H1 (cell line): ENCODE results near the gene CCBE1. TPM values are rescaled to one million over a fixed set of nuclear protein-coding genes. Genes with fewer than 3 reads are reported as not detected.

Source experiments
- CTCF ChIA-PET: fragments of 300-600 bp; sonication (Branson Sonifier 250); formaldehyde crosslinking; loops from one replicate; lab custom pipeline; 2021; ENCODE audit not compliant: partially characterized antibody; lab: Charles Lee
- POLR2A ChIA-PET: fragments of 300-600 bp; sonication (Branson Sonifier 250); formaldehyde crosslinking; loops from one replicate; lab custom pipeline; 2021; ENCODE audit warnings: inconsistent platforms; ENCODE audit not compliant: partially characterized antibody; lab: Charles Lee
- DNase-seq, 2 experiments: peaks; one replicate each; pipeline versions ENCODE4 v3.0.0 to v3.0.0-alpha.2; 2010 to 2022; ENCODE audit warnings: low spot score in 2 of 2, low read depth in 1 of 2, mixed read lengths in 1 of 2
- FAIRE-seq: peaks from 2 replicates; lab custom pipeline; 2011; peaks lifted over from hg19 to GRCh38; lab: Jason Lieb, UNC
- H2AFZ ChIP-seq: 2 replicates; pipeline ENCODE4 v1.8.1; 2012; ENCODE audit warnings: low read length, inconsistent platforms
- H2AK5ac ChIP-seq: 2 replicates; pipeline ENCODE4 v1.6.1; 2013; ENCODE audit warnings: low read depth, low read length
- H2BK120ac ChIP-seq: replicated peaks from 2 replicates; pipeline ENCODE3; 2013; ENCODE audit warnings: low read depth, low read length, inconsistent platforms
- H2BK12ac ChIP-seq: 2 replicates; pipeline ENCODE4 v1.6.1; 2013; ENCODE audit warnings: low read depth, low read length
- H2BK15ac ChIP-seq: 2 replicates; pipeline ENCODE4 v1.6.1; 2013; ENCODE audit warnings: low read length
- H2BK20ac ChIP-seq: 2 replicates; pipeline ENCODE4 v1.6.1; 2013; ENCODE audit warnings: low read length
- H2BK5ac ChIP-seq: 2 replicates; pipeline ENCODE4 v1.6.1; 2013; ENCODE audit warnings: low read depth, low read length
- H3K14ac ChIP-seq: 2 replicates; pipeline ENCODE4 v1.6.1; 2013; ENCODE audit warnings: inconsistent platforms; ENCODE audit not compliant: insufficient read length
- H3K18ac ChIP-seq: 2 replicates; pipeline ENCODE4 v1.6.1; 2013; ENCODE audit warnings: low read length; ENCODE audit errors: extremely low read depth
- H3K23ac ChIP-seq: 2 replicates; pipeline ENCODE4 v1.6.1; 2013; ENCODE audit warnings: inconsistent platforms; ENCODE audit not compliant: insufficient read length
- H3K23me2 ChIP-seq: 2 replicates; pipeline ENCODE4 v1.6.1; 2013; ENCODE audit warnings: low read depth, low read length
- H3K27ac ChIP-seq: 2 replicates; pipeline ENCODE4 v1.6.1; 2011; ENCODE audit warnings: low read depth, low read length, inconsistent platforms
- H3K27me3 ChIP-seq, 4 experiments: replicated peaks in 1 of 4; 1 replicate in 1 of 4; 2 replicates in 3 of 4; pipeline versions ENCODE4 v1.6.1 to v1.8.1; 2011 to 2013; ENCODE audit warnings: low read length in 3 of 4, mild to moderate bottlenecking in 3 of 4, inconsistent platforms in 2 of 4, mixed read lengths in 2 of 4, moderate library complexity in 1 of 4; ENCODE audit not compliant: control insufficient read depth in 3 of 4, insufficient read depth in 3 of 4; ENCODE audit errors: extremely low read depth in 1 of 4
- H3K36me3 ChIP-seq, 4 experiments: 2 replicates each; pipeline versions ENCODE4 v1.6.1 to v1.8.1; 2011 to 2013; ENCODE audit warnings: mild to moderate bottlenecking in 4 of 4, low read length in 3 of 4, moderate library complexity in 2 of 4, control low read depth in 1 of 4, inconsistent platforms in 1 of 4; ENCODE audit not compliant: insufficient read depth in 4 of 4, control insufficient read depth in 2 of 4
- H3K4ac ChIP-seq: replicated peaks from 2 replicates; pipeline ENCODE3; 2013; ENCODE audit warnings: low read length, low read depth, mixed read lengths, inconsistent platforms; ENCODE audit not compliant: insufficient read length
- H3K4me1 ChIP-seq, 4 experiments: replicated peaks in 1 of 4; 1 replicate in 1 of 4; 2 replicates in 3 of 4; pipeline versions ENCODE4 v1.6.1 to v1.8.1; 2011 to 2013; ENCODE audit warnings: low read length in 3 of 4, inconsistent platforms in 2 of 4, mixed read lengths in 1 of 4; ENCODE audit not compliant: insufficient read depth in 4 of 4, control insufficient read depth in 3 of 4
- H3K4me2 ChIP-seq, 2 experiments: 2 replicates each; pipeline versions ENCODE4 v1.6.1 to v1.8.1; 2011 to 2013; ENCODE audit warnings: low read depth in 2 of 2, low read length in 2 of 2, control low read depth in 1 of 2, inconsistent platforms in 1 of 2, mild to moderate bottlenecking in 1 of 2; ENCODE audit not compliant: insufficient read depth in 1 of 2
- H3K4me3 ChIP-seq, 4 experiments: fragments of 200-600, 300-600 bp in 1 of 4; sonication (generic), shearing (Covaris generic), sonication (Bioruptor Twin) in 1 of 4; 2 replicates each; pipeline versions ENCODE4 v1.5.1 to v1.8.1; 2011 to 2016; ENCODE audit warnings: low read length in 4 of 4, low read depth in 3 of 4, control low read depth in 2 of 4, inconsistent platforms in 2 of 4, mild to moderate bottlenecking in 2 of 4, mixed read lengths in 1 of 4, moderate library complexity in 1 of 4; ENCODE audit not compliant: insufficient read depth in 2 of 4; ENCODE audit errors: extremely low read depth in 1 of 4
- H3K56ac ChIP-seq: replicated peaks from 2 replicates; pipeline ENCODE3; 2013; ENCODE audit warnings: low read depth, mild to moderate bottlenecking, mixed read lengths, low read length, inconsistent platforms; ENCODE audit not compliant: insufficient read length
- H3K79me1 ChIP-seq: 2 replicates; pipeline ENCODE4 v1.6.1; 2013; ENCODE audit warnings: low read depth, low read length, control low read depth
- H3K79me2 ChIP-seq, 2 experiments: 2 replicates each; pipeline versions ENCODE4 v1.6.1 to v1.8.1; 2012 to 2013; ENCODE audit warnings: low read length in 2 of 2, mild to moderate bottlenecking in 2 of 2, inconsistent platforms in 1 of 2; ENCODE audit not compliant: insufficient read depth in 2 of 2, control insufficient read depth in 1 of 2
- H3K9ac ChIP-seq, 4 experiments: replicated peaks in 1 of 4; 1 replicate in 1 of 4; 2 replicates in 3 of 4; pipeline versions ENCODE4 v1.6.1 to v1.8.1; 2011 to 2013; ENCODE audit warnings: low read depth in 3 of 4, low read length in 3 of 4, control low read depth in 2 of 4, mild to moderate bottlenecking in 2 of 4, moderate library complexity in 2 of 4, inconsistent platforms in 1 of 4; ENCODE audit errors: extremely low read depth in 1 of 4
- H3K9me3 ChIP-seq, 2 experiments: 2 replicates each; pipeline versions ENCODE4 v1.6.1 to v1.8.1; 2012 to 2013; ENCODE audit warnings: mild to moderate bottlenecking in 2 of 2, moderate library complexity in 2 of 2, control low read depth in 1 of 2, inconsistent platforms in 1 of 2, low read depth in 1 of 2, low read length in 1 of 2, mixed read lengths in 1 of 2; ENCODE audit not compliant: insufficient read depth in 2 of 2
- H4K20me1 ChIP-seq, 2 experiments: replicated peaks in 1 of 2; 2 replicates each; pipeline versions ENCODE3 to v1.8.1; 2011 to 2013; ENCODE audit warnings: inconsistent platforms in 2 of 2, low read length in 2 of 2, mild to moderate bottlenecking in 1 of 2; ENCODE audit not compliant: insufficient read depth in 2 of 2, control insufficient read depth in 1 of 2
- H4K5ac ChIP-seq: 2 replicates; pipeline ENCODE4 v1.6.1; 2013; ENCODE audit warnings: low read length, low read depth, mixed read lengths, inconsistent platforms; ENCODE audit not compliant: insufficient read length
- H4K8ac ChIP-seq: 2 replicates; pipeline ENCODE4 v1.8.0; 2013; ENCODE audit warnings: mild to moderate bottlenecking, moderate library complexity, low read length, inconsistent platforms; ENCODE audit not compliant: insufficient read depth; ENCODE audit errors: extremely low read depth
- H4K91ac ChIP-seq: replicated peaks from 2 replicates; pipeline ENCODE3; 2013; ENCODE audit warnings: low read length, mixed read lengths, inconsistent platforms; ENCODE audit not compliant: insufficient read length
- BCL11A ChIP-seq, 2 experiments: IDR thresholded peaks; one replicate each; pipeline ENCODE4 v1.6.1; 2011; ENCODE audit warnings: low read depth in 2 of 2, low read length in 2 of 2, mild to moderate bottlenecking in 2 of 2
- CHD1 ChIP-seq: IDR thresholded peaks from 2 replicates; pipeline ENCODE4 v1.6.1; 2012; ENCODE audit warnings: low read depth, low read length, improper control_type of control experiment
- CTCF ChIP-seq, 3 experiments: IDR thresholded peaks; 1 replicate in 2 of 3; 2 replicates in 1 of 3; pipeline versions ENCODE4 v1.5.1 to v1.6.1; 2011; ENCODE audit warnings: low read length in 3 of 3, mild to moderate bottlenecking in 3 of 3, inconsistent platforms in 2 of 3, low read depth in 1 of 3, moderate library complexity in 1 of 3; ENCODE audit not compliant: insufficient read depth in 1 of 3; ENCODE audit errors: control extremely low read depth in 1 of 3
- EP300 ChIP-seq, 2 experiments: IDR thresholded peaks; 1 replicate in 1 of 2; 2 replicates in 1 of 2; pipeline ENCODE4 v1.6.1; 2011 to 2012; ENCODE audit warnings: low read depth in 2 of 2, low read length in 2 of 2, mild to moderate bottlenecking in 2 of 2, borderline replicate concordance in 1 of 2, inconsistent platforms in 1 of 2, moderate library complexity in 1 of 2
- KDM4A ChIP-seq: IDR thresholded peaks from one replicate; pipeline ENCODE4 v1.7.1; 2012; ENCODE audit warnings: low read depth, mild to moderate bottlenecking, moderate library complexity, low read length, inconsistent platforms; ENCODE audit not compliant: severe bottlenecking
- RAD21 ChIP-seq, 2 experiments: IDR thresholded peaks in 1 of 2; conservative IDR thresholded peaks in 1 of 2; 2 replicates each; pipeline ENCODE4 v1.6.1; 2011; ENCODE audit warnings: low read depth in 2 of 2, low read length in 2 of 2, improper control_type of control experiment in 1 of 2, inconsistent platforms in 1 of 2, mild to moderate bottlenecking in 1 of 2, moderate library complexity in 1 of 2
- RFX5 ChIP-seq: IDR thresholded peaks from 2 replicates; pipeline ENCODE4 v1.6.1; 2011; ENCODE audit warnings: low read depth, low read length, improper control_type of control experiment, borderline replicate concordance
- SIN3A ChIP-seq, 2 experiments: IDR thresholded peaks in 1 of 2; conservative IDR thresholded peaks in 1 of 2; 2 replicates each; pipeline ENCODE4 v1.6.1; 2011 to 2012; ENCODE audit warnings: low read length in 2 of 2, improper control_type of control experiment in 1 of 2, low read depth in 1 of 2, mild to moderate bottlenecking in 1 of 2
- USF2 ChIP-seq: IDR thresholded peaks from 2 replicates; pipeline ENCODE4 v1.6.1; 2011; ENCODE audit warnings: low read length, improper control_type of control experiment
- WGBS, 2 experiments: shearing (Covaris generic) in 1 of 2; methylation state at CpG; one replicate each; pipeline versions ENCODE4 v1.1.6 to v1.1.7; 2013 to 2015; ENCODE audit warnings: low lambda C conversion rate in 2 of 2, mixed read lengths in 2 of 2, inconsistent platforms in 1 of 2, low coverage in 1 of 2, missing lambda C conversion rate in 1 of 2; ENCODE audit not compliant: insufficient replicate concordance in 2 of 2, insufficient coverage in 1 of 2, insufficient read length in 1 of 2; ENCODE audit errors: extremely low coverage in 1 of 2, missing lambda C conversion rate in 1 of 2; 5-methylcytosine and 5-hydroxymethylcytosine counted together
- polyA plus RNA-seq, 7 experiments: library from polyadenylated mRNA; depleted of rRNA in 3 of 7; stranded (reverse) in 5 of 7; unstranded in 2 of 7; fragments of >200 nt in 5 of 7; fragments of 200-250 nt in 2 of 7; gene quantifications; 1 replicate in 5 of 7; 2 replicates in 1 of 7; 4 replicates in 1 of 7; pipeline versions ENCODE4 v1.2.1 to v1.2.3, GENCODE V29; 2011 to 2013; ENCODE audit warnings: missing spikeins in 2 of 7, mixed read lengths in 2 of 7
- total RNA-seq: library from RNA; stranded (reverse); fragmentation: NEBNext Ultra II Directional; extraction: Animal tissue kit (Norgen Biotek cat#: 25700); gene quantifications from 2 replicates; pipeline ENCODE4 v1.2.1, GENCODE V29; 2021

CCBE1 gene
- total and polyA plus RNA-seq, 2 of the 8 experiments (the other 6 are each of a cell fraction or from before 2014, with no cell fraction given): 2.1 to 2.6 TPM

GRCh38 chr18:59694824-59695223 lies 2.4 kb downstream of the CCBE1 start:
- Histone ChIP-seq H4K5ac (no peak overlapping the region), H3K9ac (no peak overlapping the region), H3K36me3 (no peaks in the 10 kb centered on the region), H4K20me1 (no peaks in the 10 kb centered on the region), H3K56ac (no peak overlapping the region), H4K91ac (no peak overlapping the region), H2BK12ac (no peak overlapping the region), H3K23ac (no peak overlapping the region), H3K79me2 (no peaks in the 10 kb centered on the region), H2BK20ac (0 out of 2 replicates have a peak overlapping the region, but pooled peaks have one; percentile 76), H2BK15ac (no peak overlapping the region), H2AFZ (no peak overlapping the region), H3K23me2 (peaks cover 18% of the 10 kb centered on the region), H3K27ac (no peak overlapping the region), H3K4me3 (no peak overlapping the region), H3K18ac (no peak overlapping the region), H3K4ac (no peak overlapping the region), H2AK5ac (no peak overlapping the region), H3K4me2 (no peak overlapping the region; a peak in 1 of 4 replicates), H3K9me3 (no peaks in the 10 kb centered on the region), H3K79me1 (no peaks in the 10 kb centered on the region), H2BK120ac (no peak overlapping the region), H3K4me1 (peaks cover 3 to 26% (median 14%) of the 10 kb centered on the region in 4 experiments), H4K8ac (no peak overlapping the region), H3K27me3 (peaks cover 7 to 38% (median 31%) of the 10 kb centered on the region in 4 experiments), H3K14ac (no peak overlapping the region), H2BK5ac (peak overlapping the region; percentile 17; the same call in 1 of the 2 replicates)
- FAIRE-seq (no peak), DNase-seq (no peak)
- ChIA-PET CTCF (interaction anchor here (1.8 to 2.4 kb wide), 2 partner anchors 10 to 129 kb away, joined by 7 to 8 read pairs; no protein-coding TSS in a partner anchor), POLR2A (no interaction called here)
- 87% methylated on average over 4 of the region's 4 CpGs; no CpG with 5 or more reads in 1 of the 2 experiments for WGBS, 2 experiments
- TF ChIP-seq USF2 (no peak), RFX5 (no peak), BCL11A (IDR thresholded peaks at IDR 0.05; ENCODE audit: low read depth in 2 of 2, low read length in 2 of 2) (no peak), SIN3A (conservative IDR thresholded peaks at IDR 0.05 in 1 of 2, IDR thresholded peaks at IDR 0.05 in 1 of 2; ENCODE audit: low read depth in 1 of 2, low read length in 2 of 2) (no peak), EP300 (IDR thresholded peaks at IDR 0.05; ENCODE audit: borderline replicate concordance in 1 of 2, low read depth in 2 of 2, low read length in 2 of 2) (no peak), KDM4A (no peak), RAD21 (IDR thresholded peaks at IDR 0.05 in 1 of 2, conservative IDR thresholded peaks at IDR 0.05 in 1 of 2; ENCODE audit: low read depth in 2 of 2, low read length in 2 of 2) (no peak), CTCF (IDR thresholded peaks at IDR 0.05; ENCODE audit: control extremely low read depth in 1 of 3, insufficient read depth in 1 of 3, low read depth in 1 of 3, low read length in 3 of 3) (no peak), CHD1 (no peak)
